Measurements from ENCODE around the gene SULT1A2.
"Not testable (repeated sequence)": the region's sequence is repeated elsewhere in the genome, so short reads cannot be mapped to it uniquely, and the experiment has no call there.

DNA sequence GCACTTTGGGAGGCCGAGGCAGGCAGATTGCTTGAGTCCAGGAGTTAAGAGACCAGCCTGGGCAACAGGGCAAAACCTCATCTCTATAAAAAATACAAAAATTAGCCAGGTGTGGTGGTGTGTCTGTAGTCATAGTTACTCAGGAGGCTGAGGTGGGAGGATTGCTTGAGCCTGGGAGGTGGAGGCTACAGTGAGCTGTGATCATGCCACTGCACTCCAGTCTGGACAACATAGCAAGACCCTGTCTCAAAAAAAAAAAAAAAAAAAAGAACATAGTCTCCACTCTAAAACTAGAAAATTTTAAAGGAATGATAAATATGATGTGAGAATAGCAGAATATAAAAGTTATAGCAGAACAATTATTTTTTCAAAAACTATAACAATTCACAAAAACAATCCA is 23.5 kb upstream of the SULT1A2 start:
- not testable (repeated sequence) for TF ChIP-seq CTCF, POLR2AphosphoS5, POLR2A (IDR thresholded peaks at IDR 0.05)
